ENCODE measurements around the gene SLC39A11.

Gene SLC39A11

GRCh38 chr17:72870367-72870985, 222.0 kb downstream of the SLC39A11 start:
- no peak for DNase-seq (ENCODE audit: low read depth)

- no peak for DNase-seq (ENCODE audit: low read depth)
Observed at GRCh38 chr17:72869630-72870029, 222.9 kb downstream of the SLC39A11 start.

GRCh38 chr17:72865954-72866353, 226.5 kb downstream of the SLC39A11 start:
- no peak for DNase-seq (ENCODE audit: low read depth)

- DNase-seq (ENCODE audit: low read depth), result no peak
Observed at GRCh38 chr17:72863526-72864211, 228.8 kb downstream of the SLC39A11 start.

- DNase-seq (ENCODE audit: low read depth), result no peak
Observed at GRCh38 chr17:72862276-72862999, 230.1 kb downstream of the SLC39A11 start.

GRCh38 chr17:72861811-72862210, 230.7 kb downstream of the SLC39A11 start:
- no peak for DNase-seq (ENCODE audit: low read depth)

- no peak for DNase-seq (ENCODE audit: low read depth)
Observed at GRCh38 chr17:72860778-72861177, 231.7 kb downstream of the SLC39A11 start.

- DNase-seq (ENCODE audit: low read depth), result no peak
Observed at GRCh38 chr17:72858826-72859495, 233.5 kb downstream of the SLC39A11 start.

GRCh38 chr17:72853440-72854415, 238.8 kb downstream of the SLC39A11 start:
- no peak for DNase-seq (ENCODE audit: low read depth)

GRCh38 chr17:72852277-72852938, 240.1 kb downstream of the SLC39A11 start:
- no peak for DNase-seq (ENCODE audit: low read depth)

GRCh38 chr17:72850410-72851118, 241.9 kb downstream of the SLC39A11 start:
- peak; percentile 62 for DNase-seq (ENCODE audit: low read depth)

GRCh38 chr17:72846399-72846798, 246.1 kb downstream of the SLC39A11 start:
- no peak for DNase-seq (ENCODE audit: low read depth)

- no peak for DNase-seq (ENCODE audit: low read depth)
Observed at GRCh38 chr17:72843591-72843990, 248.9 kb downstream of the SLC39A11 start.

- no peak for DNase-seq (ENCODE audit: low read depth)
Observed at GRCh38 chr17:72840019-72840418, 252.5 kb downstream of the SLC39A11 start.

GRCh38 chr17:72839131-72839725, 253.3 kb downstream of the SLC39A11 start:
- DNase-seq (ENCODE audit: low read depth), result no peak

GRCh38 chr17:72838581-72838980, 253.9 kb downstream of the SLC39A11 start:
- DNase-seq (ENCODE audit: low read depth), result no peak

- peak; percentile 13 for DNase-seq (ENCODE audit: low read depth)
Observed at GRCh38 chr17:72838068-72838467, 254.4 kb downstream of the SLC39A11 start.

GRCh38 chr17:72837335-72837734, 255.2 kb downstream of the SLC39A11 start:
- no peak for DNase-seq (ENCODE audit: low read depth)

GRCh38 chr17:72833128-72833765, 259.2 kb downstream of the SLC39A11 start:
- DNase-seq (ENCODE audit: low read depth), result no peak

All from amniotic epithelial cell (primary cell).